Measurements from ENCODE around the gene KCNB1.

KCNB1 gene

DNA sequence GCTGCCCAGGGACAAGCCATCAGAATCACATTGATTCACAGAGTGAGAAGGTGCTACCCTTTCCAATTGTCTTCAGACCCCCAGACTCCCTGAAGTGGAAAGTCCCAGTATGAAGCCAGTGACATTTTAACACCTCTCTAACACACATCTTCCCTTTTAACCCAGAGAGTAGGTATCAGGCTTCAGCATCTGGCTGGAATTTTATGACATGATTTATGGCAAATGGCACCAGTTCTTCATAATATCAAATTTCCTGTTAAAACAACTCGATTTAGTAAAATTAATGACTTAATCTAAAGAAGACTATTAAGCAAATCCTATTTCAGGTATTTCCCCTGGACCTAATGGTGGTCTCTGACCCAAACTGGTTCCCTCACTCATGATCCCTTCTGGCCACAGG lies 25.0 kb downstream of the KCNB1 start:
- no CpG with 5 or more reads among the region's 1 CpG for WGBS, 2 donors (ENCODE audit: extremely low coverage in 2 of 2, insufficient read length in 2 of 2, insufficient replicate concordance in 1 of 2)
- no peak overlapping the region for H3K27ac ChIP-seq (replicated peaks; ENCODE audit: low read length)
- H3K27me3 ChIP-seq (ENCODE audit: control insufficient read depth in 3 of 3, insufficient read depth in 3 of 3, low read depth in 1 of 3, low read length in 3 of 3) = peaks cover 0 to 4% (median 0%) of the 10 kb centered on the region in 3 experiments

DNA sequence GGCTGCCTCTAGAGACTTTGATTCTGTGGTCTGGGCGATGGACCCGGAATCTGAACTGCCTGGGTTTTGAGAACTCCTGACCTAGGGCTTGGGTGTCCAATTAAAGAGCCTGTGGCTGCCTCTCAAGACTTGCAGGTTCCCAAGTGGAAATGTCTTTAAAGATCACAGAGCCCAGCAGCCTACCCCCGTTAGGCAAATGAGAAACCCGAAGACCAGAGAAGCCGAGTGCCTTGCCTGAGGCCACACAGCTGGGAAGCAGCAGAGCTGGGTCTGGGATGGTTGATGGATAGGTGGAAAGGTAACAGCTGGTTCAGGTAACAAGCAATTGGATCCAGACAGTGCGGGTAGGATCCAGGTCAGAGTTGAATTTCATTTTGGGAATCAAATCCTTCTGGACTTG lies 25.8 kb downstream of the KCNB1 start:
- Histone ChIP-seq H2BK120ac (ENCODE audit: low read depth, low read length) (no peak overlapping the region), H3K79me1 (ENCODE audit: low read depth, low read length) (no peaks in the 10 kb centered on the region), H2BK15ac (ENCODE audit: low read length) (no peak overlapping the region), H3K4ac (ENCODE audit: low read length) (no peak overlapping the region), H3K27me3 (ENCODE audit: control insufficient read depth in 3 of 3, insufficient read depth in 3 of 3, low read depth in 1 of 3, low read length in 3 of 3) (peaks cover 0 to 4% (median 0%) of the 10 kb centered on the region in 3 experiments), H2AFZ (ENCODE audit: low read length) (no peak overlapping the region), H3K4me3 (ENCODE audit: low read length in 2 of 2) (no peak overlapping the region), H3K14ac (ENCODE audit: low read length) (no peak overlapping the region), H4K91ac (ENCODE audit: low read depth, low read length, poor library complexity) (no peak overlapping the region), H3K23ac (ENCODE audit: low read depth, low read length, poor library complexity) (no peak overlapping the region), H3K9ac (ENCODE audit: low read depth, low read length, poor library complexity) (no peak overlapping the region), H3K9me3 (replicated peaks in 1 of 2; ENCODE audit: control insufficient read depth in 2 of 2, insufficient read depth in 1 of 2, low read depth in 1 of 2, low read length in 2 of 2) (no peaks in the 10 kb centered on the region), H3K4me1 (ENCODE audit: control insufficient read depth in 2 of 2, insufficient read depth in 1 of 2, low read depth in 1 of 2, low read length in 2 of 2) (no peaks in the 10 kb centered on the region), H4K8ac (ENCODE audit: low read depth, low read length) (no peak overlapping the region), H2BK12ac (ENCODE audit: low read length) (no peak overlapping the region), H3K27ac (replicated peaks; ENCODE audit: low read length) (no peak overlapping the region), H3K18ac (ENCODE audit: low read length) (no peak overlapping the region), H3K4me2 (ENCODE audit: insufficient read depth, low read length, poor library complexity, severe bottlenecking) (no peak overlapping the region), H3K36me3 (replicated peaks in 1 of 2; ENCODE audit: control insufficient read depth in 2 of 2, insufficient read depth in 2 of 2, low read length in 2 of 2) (no peaks in the 10 kb centered on the region), H2BK5ac (ENCODE audit: low read length) (no peak overlapping the region), H2AK5ac (ENCODE audit: low read depth, low read length) (no peak overlapping the region)
- DNase-seq (ENCODE audit: low spot score) = no peak
- WGBS, 2 donors (ENCODE audit: extremely low coverage in 2 of 2, insufficient read length in 2 of 2, insufficient replicate concordance in 1 of 2) = no CpG with 5 or more reads among the region's 6 CpGs

More for the DNA sequence above, 25.0 kb downstream of the KCNB1 start:
- H3K4me2 ChIP-seq (ENCODE audit: insufficient read depth, low read length, poor library complexity, severe bottlenecking) = no peak overlapping the region
- H2BK5ac ChIP-seq (ENCODE audit: low read length) = no peak overlapping the region
- no peak overlapping the region for H4K8ac ChIP-seq (ENCODE audit: low read depth, low read length)
- no peak overlapping the region for H2BK15ac ChIP-seq (ENCODE audit: low read length)
- no peak overlapping the region for H2AFZ ChIP-seq (ENCODE audit: low read length)
- H3K4me3 ChIP-seq (ENCODE audit: low read length in 2 of 2) = no peak overlapping the region
- no peak overlapping the region for H3K14ac ChIP-seq (ENCODE audit: low read length)
- H3K18ac ChIP-seq (ENCODE audit: low read length) = no peak overlapping the region
- no peaks in the 10 kb centered on the region for H3K4me1 ChIP-seq (ENCODE audit: control insufficient read depth in 2 of 2, insufficient read depth in 1 of 2, low read depth in 1 of 2, low read length in 2 of 2)
- H2BK12ac ChIP-seq (ENCODE audit: low read length) = no peak overlapping the region
- no peak overlapping the region for H4K91ac ChIP-seq (ENCODE audit: low read depth, low read length, poor library complexity)
- H3K36me3 ChIP-seq (replicated peaks in 1 of 2; ENCODE audit: control insufficient read depth in 2 of 2, insufficient read depth in 2 of 2, low read length in 2 of 2) = no peaks in the 10 kb centered on the region
- H3K23ac ChIP-seq (ENCODE audit: low read depth, low read length, poor library complexity) = no peak overlapping the region
- H2AK5ac ChIP-seq (ENCODE audit: low read depth, low read length) = no peak overlapping the region
- H3K79me1 ChIP-seq (ENCODE audit: low read depth, low read length) = no peaks in the 10 kb centered on the region
- no peak overlapping the region for H3K4ac ChIP-seq (ENCODE audit: low read length)
- no peak overlapping the region for H3K9ac ChIP-seq (ENCODE audit: low read depth, low read length, poor library complexity)
- no peaks in the 10 kb centered on the region for H3K9me3 ChIP-seq (replicated peaks in 1 of 2; ENCODE audit: control insufficient read depth in 2 of 2, insufficient read depth in 1 of 2, low read depth in 1 of 2, low read length in 2 of 2)
- no peak overlapping the region for H2BK120ac ChIP-seq (ENCODE audit: low read depth, low read length)
- no peak for DNase-seq (ENCODE audit: low spot score)

DNA sequence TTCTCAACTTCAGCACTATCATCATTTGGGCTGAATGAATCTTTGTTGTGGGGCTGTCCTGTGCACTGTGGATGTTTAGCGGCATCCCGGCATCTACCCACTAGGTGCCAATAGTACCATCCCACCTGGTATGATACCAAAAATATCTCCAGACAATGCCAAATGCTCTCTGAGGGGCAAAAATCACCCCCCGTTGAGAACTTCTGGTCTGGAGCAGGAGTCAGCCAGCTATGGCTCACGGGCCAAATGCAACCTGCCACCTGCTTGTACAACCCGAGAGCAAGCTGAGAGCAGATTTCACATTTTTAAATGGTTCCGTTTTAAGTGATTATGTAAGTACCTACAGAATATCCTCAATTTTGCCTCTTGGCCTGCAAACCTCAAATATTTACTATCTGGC lies 26.8 kb downstream of the KCNB1 start:
- no peaks in the 10 kb centered on the region for H3K79me1 ChIP-seq (ENCODE audit: low read depth, low read length)
- no peak overlapping the region for H4K8ac ChIP-seq (ENCODE audit: low read depth, low read length)
- H2AFZ ChIP-seq (ENCODE audit: low read length) = no peak overlapping the region
- no peak overlapping the region for H2AK5ac ChIP-seq (ENCODE audit: low read depth, low read length)
- no peaks in the 10 kb centered on the region for H3K4me1 ChIP-seq (ENCODE audit: control insufficient read depth in 2 of 2, insufficient read depth in 1 of 2, low read depth in 1 of 2, low read length in 2 of 2)
- H3K27ac ChIP-seq (replicated peaks; ENCODE audit: low read length) = no peak overlapping the region
- H3K9ac ChIP-seq (ENCODE audit: low read depth, low read length, poor library complexity) = no peak overlapping the region
- H2BK12ac ChIP-seq (ENCODE audit: low read length) = no peak overlapping the region
- no peak overlapping the region for H2BK15ac ChIP-seq (ENCODE audit: low read length)
- no peak for DNase-seq (ENCODE audit: low spot score)
- no peak overlapping the region for H3K18ac ChIP-seq (ENCODE audit: low read length)
- no peak overlapping the region for H3K14ac ChIP-seq (ENCODE audit: low read length)
- H3K23ac ChIP-seq (ENCODE audit: low read depth, low read length, poor library complexity) = no peak overlapping the region
- H3K27me3 ChIP-seq (ENCODE audit: control insufficient read depth in 3 of 3, insufficient read depth in 3 of 3, low read depth in 1 of 3, low read length in 3 of 3) = peaks cover 0 to 4% (median 0%) of the 10 kb centered on the region in 3 experiments
- no peak overlapping the region for H4K91ac ChIP-seq (ENCODE audit: low read depth, low read length, poor library complexity)
- H3K36me3 ChIP-seq (replicated peaks in 1 of 2; ENCODE audit: control insufficient read depth in 2 of 2, insufficient read depth in 2 of 2, low read length in 2 of 2) = no peaks in the 10 kb centered on the region
- H3K4ac ChIP-seq (ENCODE audit: low read length) = no peak overlapping the region
- no peak overlapping the region for H3K4me3 ChIP-seq (ENCODE audit: low read length in 2 of 2)
- no peaks in the 10 kb centered on the region for H3K9me3 ChIP-seq (replicated peaks in 1 of 2; ENCODE audit: control insufficient read depth in 2 of 2, insufficient read depth in 1 of 2, low read depth in 1 of 2, low read length in 2 of 2)
- no peak overlapping the region for H2BK120ac ChIP-seq (ENCODE audit: low read depth, low read length)
- WGBS, 2 donors (ENCODE audit: extremely low coverage in 2 of 2, insufficient read length in 2 of 2, insufficient replicate concordance in 1 of 2) = no CpG with 5 or more reads among the region's 6 CpGs
- H2BK5ac ChIP-seq (ENCODE audit: low read length) = no peak overlapping the region
- H3K4me2 ChIP-seq (ENCODE audit: insufficient read depth, low read length, poor library complexity, severe bottlenecking) = no peak overlapping the region

DNA sequence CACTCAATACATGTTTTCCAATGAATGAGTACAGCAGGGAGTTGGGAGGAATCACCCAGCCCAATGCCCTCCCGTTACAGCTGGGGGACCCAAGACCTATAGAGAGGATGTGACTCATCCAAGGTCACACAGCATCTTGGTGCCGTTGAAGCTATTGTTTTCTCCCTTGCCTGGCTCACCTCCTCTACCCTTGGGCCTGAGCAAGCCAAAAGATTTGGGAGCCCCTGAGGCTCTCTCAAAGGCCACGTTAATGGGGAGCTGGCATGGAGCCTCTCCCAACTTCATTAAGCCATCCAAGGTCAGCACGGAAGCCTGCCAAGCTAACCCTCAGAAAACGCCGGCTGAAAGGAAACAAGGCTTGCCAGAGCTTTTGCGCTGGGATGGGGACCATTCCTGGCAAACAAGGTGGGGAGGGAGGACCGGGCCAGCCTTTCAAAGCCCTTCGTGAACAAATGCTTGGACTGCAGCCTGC lies 30.4 kb downstream of the KCNB1 start:
- Histone ChIP-seq H3K27me3 (ENCODE audit: control insufficient read depth in 3 of 3, insufficient read depth in 3 of 3, low read depth in 1 of 3, low read length in 3 of 3) (no peaks in the 10 kb centered on the region), H3K79me1 (ENCODE audit: low read depth, low read length) (no peaks in the 10 kb centered on the region)
- no CpG with 5 or more reads among the region's 9 CpGs for WGBS, 2 donors (ENCODE audit: extremely low coverage in 2 of 2, insufficient read length in 2 of 2, insufficient replicate concordance in 1 of 2)

More for the DNA sequence above, 30.4 kb downstream of the KCNB1 start:
- Histone ChIP-seq H3K4me3 (ENCODE audit: low read length in 2 of 2) (no peak overlapping the region), H4K8ac (ENCODE audit: low read depth, low read length) (no peak overlapping the region), H3K9ac (ENCODE audit: low read depth, low read length, poor library complexity) (no peak overlapping the region), H3K18ac (ENCODE audit: low read length) (no peak overlapping the region), H2AFZ (ENCODE audit: low read length) (no peak overlapping the region), H3K4ac (ENCODE audit: low read length) (no peak overlapping the region), H2BK5ac (ENCODE audit: low read length) (no peak overlapping the region), H2AK5ac (ENCODE audit: low read depth, low read length) (peak overlapping the region; percentile 24), H3K36me3 (replicated peaks in 1 of 2; ENCODE audit: control insufficient read depth in 2 of 2, insufficient read depth in 2 of 2, low read length in 2 of 2) (no peaks in the 10 kb centered on the region), H2BK120ac (ENCODE audit: low read depth, low read length) (no peak overlapping the region), H3K27ac (replicated peaks; ENCODE audit: low read length) (no peak overlapping the region), H3K14ac (ENCODE audit: low read length) (no peak overlapping the region), H2BK12ac (ENCODE audit: low read length) (no peak overlapping the region), H2BK15ac (ENCODE audit: low read length) (no peak overlapping the region), H3K23ac (ENCODE audit: low read depth, low read length, poor library complexity) (no peak overlapping the region), H3K4me2 (ENCODE audit: insufficient read depth, low read length, poor library complexity, severe bottlenecking) (no peak overlapping the region), H4K91ac (ENCODE audit: low read depth, low read length, poor library complexity) (no peak overlapping the region), H3K4me1 (ENCODE audit: control insufficient read depth in 2 of 2, insufficient read depth in 1 of 2, low read depth in 1 of 2, low read length in 2 of 2) (peaks cover 8 to 16% of the 10 kb centered on the region in 2 donors), H3K9me3 (replicated peaks in 1 of 2; ENCODE audit: control insufficient read depth in 2 of 2, insufficient read depth in 1 of 2, low read depth in 1 of 2, low read length in 2 of 2) (no peaks in the 10 kb centered on the region)
- DNase-seq (ENCODE audit: low spot score) = no peak
